Neural progenitor cell (in vitro differentiated cells): ENCODE measurements around the gene CTNNA1. TPM values are rescaled to one million over a fixed set of nuclear protein-coding genes. Genes with fewer than 3 reads are reported as not detected.

ENCODE experiments used
- DNase-seq: peaks from one replicate; pipeline ENCODE4 v3.0.0-alpha.2; 2016; ENCODE audit warnings: low spot score
- H2AFZ ChIP-seq: fragments of 200-600 bp; sonication (generic); replicated peaks from 2 replicates; pipeline ENCODE4 v1.6.1; 2016; ENCODE audit warnings: antibody characterized with exemption
- H3F3A ChIP-seq: fragments of 200-600 bp; sonication (generic); 2 replicates; pipeline ENCODE4 v1.6.1; 2016; ENCODE audit warnings: antibody characterized with exemption, low read depth
- H3K27ac ChIP-seq: fragments of 200-600 bp; sonication (generic); 2 replicates; pipeline ENCODE4 v1.5.1; 2016; ENCODE audit warnings: mild to moderate bottlenecking
- H3K27me3 ChIP-seq: fragments of 200-600 bp; sonication (generic); 2 replicates; pipeline ENCODE4 v1.6.1; 2016; ENCODE audit warnings: mild to moderate bottlenecking, moderate library complexity
- H3K36me3 ChIP-seq: fragments of 200-600 bp; sonication (generic); 2 replicates; pipeline ENCODE4 v1.5.1; 2016
- H3K4me1 ChIP-seq: fragments of 200-600 bp; sonication (generic); 2 replicates; pipeline ENCODE4 v1.6.1; 2016; ENCODE audit warnings: mixed run types
- H3K4me2 ChIP-seq: fragments of 200-600 bp; sonication (generic); 2 replicates; pipeline ENCODE4 v1.6.1; 2016
- H3K4me3 ChIP-seq: fragments of 200-600 bp; sonication (generic); 2 replicates; pipeline ENCODE4 v1.5.1; 2016
- H3K79me2 ChIP-seq: fragments of 200-600 bp; sonication (generic); 2 replicates; pipeline ENCODE4 v1.6.1; 2016; ENCODE audit warnings: low read depth
- H3K9ac ChIP-seq: fragments of 200-600 bp; sonication (generic); 2 replicates; pipeline ENCODE4 v1.6.1; 2016
- H3K9me3 ChIP-seq: fragments of 200-600 bp; sonication (generic); 2 replicates; pipeline ENCODE4 v1.5.1; 2016; ENCODE audit warnings: low read depth
- H4K20me1 ChIP-seq: fragments of 200-600 bp; sonication (generic); 2 replicates; pipeline ENCODE4 v1.6.1; 2016; ENCODE audit warnings: low read depth
- H3K27ac Mint-ChIP-seq: 3 replicates; pipeline ENCODE4 v1.8.0; 2021; ENCODE audit warnings: mixed read lengths
- H3K27me3 Mint-ChIP-seq: 2 replicates; pipeline ENCODE4 v1.8.0; 2022; ENCODE audit warnings: low read depth, mild to moderate bottlenecking, inconsistent platforms, moderate library complexity, mixed read lengths; ENCODE audit not compliant: insufficient read depth
- H3K36me3 Mint-ChIP-seq: 3 replicates; pipeline ENCODE4 v1.8.0; 2021; ENCODE audit warnings: mixed read lengths
- H3K4me1 Mint-ChIP-seq: 3 replicates; pipeline ENCODE4 v1.8.0; 2021; ENCODE audit warnings: mixed read lengths
- H3K4me3 Mint-ChIP-seq: 3 replicates; pipeline ENCODE4 v1.8.0; 2021; ENCODE audit warnings: mild to moderate bottlenecking, moderate library complexity, mixed read lengths
- H3K9me3 Mint-ChIP-seq: 3 replicates; pipeline ENCODE4 v1.8.0; 2020; ENCODE audit warnings: mixed read lengths
- CTCF ChIP-seq: fragments of 200-600 bp; sonication (generic); IDR thresholded peaks from 2 replicates; pipeline ENCODE4 v1.5.1; 2017; ENCODE audit warnings: antibody characterized with exemption, mild to moderate bottlenecking
- EZH2 ChIP-seq: fragments of 200-600 bp; sonication (generic); IDR thresholded peaks from 2 replicates; pipeline ENCODE4 v1.6.1; 2017; ENCODE audit warnings: antibody characterized with exemption, mild to moderate bottlenecking, moderate library complexity
- EZH2phosphoT487 ChIP-seq: fragments of 200-600 bp; sonication (generic); IDR thresholded peaks from 2 replicates; pipeline ENCODE4 v1.6.1; 2017; ENCODE audit warnings: antibody characterized with exemption
- total RNA-seq: library from RNA; depleted of rRNA; stranded (reverse); fragments of >200 nt; gene quantifications from 2 replicates; pipeline ENCODE4 v1.2.3, GENCODE V29; 2015; ENCODE audit warnings: low replicate concordance

The CTNNA1 gene
- total RNA-seq, 1 donor from 2014 or later = 305 TPM

- Histone ChIP-seq H3K9me3 (no peaks in the 10 kb centered on the region), H3K79me2 (no peaks in the 10 kb centered on the region), H3K27me3 (no peaks in the 10 kb centered on the region), H4K20me1 (peaks cover 17% of the 10 kb centered on the region), H2AFZ (no peak overlapping the region), H3K27ac (no peak overlapping the region), H3K4me2 (no peak overlapping the region), H3K36me3 (no peaks in the 10 kb centered on the region), H3K4me1 (peaks cover 56% of the 10 kb centered on the region), H3K4me3 (no peak overlapping the region), H3F3A (peaks cover 17% of the 10 kb centered on the region), H3K9ac (no peak overlapping the region)
- Mint-ChIP-seq H3K4me1 (peaks cover 83% of the 10 kb centered on the region), H3K27ac (peak overlapping the region; percentile 51), H3K27me3 (peaks cover 12% of the 10 kb centered on the region), H3K4me3 (no peak overlapping the region), H3K36me3 (no peaks in the 10 kb centered on the region), H3K9me3 (no peaks in the 10 kb centered on the region)
- TF ChIP-seq EZH2phosphoT487 (no peak), CTCF (no peak), EZH2 (no peak)
- DNase-seq = no peak
These were observed 196.8 kb downstream of the CTNNA1 start for GRCh38 chr5:138949988-138950387.

GRCh38 chr5:138950421-138951031, 197.3 kb downstream of the CTNNA1 start:
- H3K36me3 ChIP-seq = no peaks in the 10 kb centered on the region
- Mint-ChIP-seq H3K27me3 (peaks cover 14% of the 10 kb centered on the region), H3K9me3 (no peaks in the 10 kb centered on the region), H3K36me3 (no peaks in the 10 kb centered on the region), H3K4me3 (no peak overlapping the region), H3K4me1 (peaks cover 83% of the 10 kb centered on the region), H3K27ac (peak overlapping the region; percentile 51)
- TF ChIP-seq CTCF (no peak), EZH2phosphoT487 (no peak), EZH2 (no peak)
- H2AFZ ChIP-seq = no peak overlapping the region
- DNase-seq = no peak
- peaks cover 17% of the 10 kb centered on the region for H4K20me1 ChIP-seq
- peaks cover 13% of the 10 kb centered on the region for H3F3A ChIP-seq
- no peaks in the 10 kb centered on the region for H3K79me2 ChIP-seq
- H3K9ac ChIP-seq = no peak overlapping the region
- H3K4me1 ChIP-seq = peaks cover 57% of the 10 kb centered on the region
- no peak overlapping the region for H3K4me3 ChIP-seq
- H3K27me3 ChIP-seq = no peaks in the 10 kb centered on the region
- no peaks in the 10 kb centered on the region for H3K9me3 ChIP-seq
- H3K4me2 ChIP-seq = no peak overlapping the region
- H3K27ac ChIP-seq = no peak overlapping the region

- Histone ChIP-seq H2AFZ (no peak overlapping the region), H3K9ac (no peak overlapping the region), H3K27me3 (no peaks in the 10 kb centered on the region), H3K4me3 (no peak overlapping the region), H3K27ac (no peak overlapping the region), H3K36me3 (no peaks in the 10 kb centered on the region), H3F3A (peaks cover 5% of the 10 kb centered on the region), H3K4me2 (no peak overlapping the region), H3K9me3 (no peaks in the 10 kb centered on the region), H3K4me1 (peaks cover 55% of the 10 kb centered on the region), H3K79me2 (no peaks in the 10 kb centered on the region), H4K20me1 (peaks cover 17% of the 10 kb centered on the region)
- H3K27ac Mint-ChIP-seq = peak overlapping the region; percentile 17
- H3K36me3 Mint-ChIP-seq = no peaks in the 10 kb centered on the region
- TF ChIP-seq EZH2 (no peak), CTCF (no peak), EZH2phosphoT487 (no peak)
- no peaks in the 10 kb centered on the region for H3K9me3 Mint-ChIP-seq
- no peak for DNase-seq
- no peak overlapping the region for H3K4me3 Mint-ChIP-seq
- peaks cover 14% of the 10 kb centered on the region for H3K27me3 Mint-ChIP-seq
- peaks cover 82% of the 10 kb centered on the region for H3K4me1 Mint-ChIP-seq
These were observed 198.1 kb downstream of the CTNNA1 start for GRCh38 chr5:138951091-138951985.
